H1 (cell line): ENCODE data around the gene C11orf65. TPM values are rescaled to one million over a fixed set of nuclear protein-coding genes. Genes with fewer than 3 reads are reported as not detected.

Experiments used
- CTCF ChIA-PET: fragments of 300-600 bp; sonication (Branson Sonifier 250); formaldehyde crosslinking; loops from one replicate; lab custom pipeline; 2021; ENCODE audit not compliant: partially characterized antibody; lab: Charles Lee
- POLR2A ChIA-PET: fragments of 300-600 bp; sonication (Branson Sonifier 250); formaldehyde crosslinking; loops from one replicate; lab custom pipeline; 2021; ENCODE audit warnings: inconsistent platforms; ENCODE audit not compliant: partially characterized antibody; lab: Charles Lee
- DNase-seq, 2 experiments: peaks; one replicate each; pipeline versions ENCODE4 v3.0.0 to v3.0.0-alpha.2; 2010 to 2022; ENCODE audit warnings: low spot score in 2 of 2, low read depth in 1 of 2, mixed read lengths in 1 of 2
- FAIRE-seq: peaks from 2 replicates; lab custom pipeline; 2011; peaks lifted over from hg19 to GRCh38; lab: Jason Lieb, UNC
- H2AFZ ChIP-seq: 2 replicates; pipeline ENCODE4 v1.8.1; 2012; ENCODE audit warnings: low read length, inconsistent platforms
- H2AK5ac ChIP-seq: 2 replicates; pipeline ENCODE4 v1.6.1; 2013; ENCODE audit warnings: low read depth, low read length
- H2BK120ac ChIP-seq: replicated peaks from 2 replicates; pipeline ENCODE3; 2013; ENCODE audit warnings: low read depth, low read length, inconsistent platforms
- H2BK12ac ChIP-seq: 2 replicates; pipeline ENCODE4 v1.6.1; 2013; ENCODE audit warnings: low read depth, low read length
- H2BK15ac ChIP-seq: 2 replicates; pipeline ENCODE4 v1.6.1; 2013; ENCODE audit warnings: low read length
- H2BK20ac ChIP-seq: 2 replicates; pipeline ENCODE4 v1.6.1; 2013; ENCODE audit warnings: low read length
- H2BK5ac ChIP-seq: 2 replicates; pipeline ENCODE4 v1.6.1; 2013; ENCODE audit warnings: low read depth, low read length
- H3K14ac ChIP-seq: 2 replicates; pipeline ENCODE4 v1.6.1; 2013; ENCODE audit warnings: inconsistent platforms; ENCODE audit not compliant: insufficient read length
- H3K18ac ChIP-seq: 2 replicates; pipeline ENCODE4 v1.6.1; 2013; ENCODE audit warnings: low read length; ENCODE audit errors: extremely low read depth
- H3K23ac ChIP-seq: 2 replicates; pipeline ENCODE4 v1.6.1; 2013; ENCODE audit warnings: inconsistent platforms; ENCODE audit not compliant: insufficient read length
- H3K23me2 ChIP-seq: 2 replicates; pipeline ENCODE4 v1.6.1; 2013; ENCODE audit warnings: low read depth, low read length
- H3K27ac ChIP-seq: 2 replicates; pipeline ENCODE4 v1.6.1; 2011; ENCODE audit warnings: low read depth, low read length, inconsistent platforms
- H3K27me3 ChIP-seq, 4 experiments: replicated peaks in 1 of 4; 1 replicate in 1 of 4; 2 replicates in 3 of 4; pipeline versions ENCODE4 v1.6.1 to v1.8.1; 2011 to 2013; ENCODE audit warnings: low read length in 3 of 4, mild to moderate bottlenecking in 3 of 4, inconsistent platforms in 2 of 4, mixed read lengths in 2 of 4, moderate library complexity in 1 of 4; ENCODE audit not compliant: control insufficient read depth in 3 of 4, insufficient read depth in 3 of 4; ENCODE audit errors: extremely low read depth in 1 of 4
- H3K36me3 ChIP-seq, 4 experiments: 2 replicates each; pipeline versions ENCODE4 v1.6.1 to v1.8.1; 2011 to 2013; ENCODE audit warnings: mild to moderate bottlenecking in 4 of 4, low read length in 3 of 4, moderate library complexity in 2 of 4, control low read depth in 1 of 4, inconsistent platforms in 1 of 4; ENCODE audit not compliant: insufficient read depth in 4 of 4, control insufficient read depth in 2 of 4
- H3K4ac ChIP-seq: replicated peaks from 2 replicates; pipeline ENCODE3; 2013; ENCODE audit warnings: low read length, low read depth, mixed read lengths, inconsistent platforms; ENCODE audit not compliant: insufficient read length
- H3K4me1 ChIP-seq, 4 experiments: replicated peaks in 1 of 4; 1 replicate in 1 of 4; 2 replicates in 3 of 4; pipeline versions ENCODE4 v1.6.1 to v1.8.1; 2011 to 2013; ENCODE audit warnings: low read length in 3 of 4, inconsistent platforms in 2 of 4, mixed read lengths in 1 of 4; ENCODE audit not compliant: insufficient read depth in 4 of 4, control insufficient read depth in 3 of 4
- H3K4me2 ChIP-seq, 2 experiments: 2 replicates each; pipeline versions ENCODE4 v1.6.1 to v1.8.1; 2011 to 2013; ENCODE audit warnings: low read depth in 2 of 2, low read length in 2 of 2, control low read depth in 1 of 2, inconsistent platforms in 1 of 2, mild to moderate bottlenecking in 1 of 2; ENCODE audit not compliant: insufficient read depth in 1 of 2
- H3K4me3 ChIP-seq, 4 experiments: fragments of 200-600, 300-600 bp in 1 of 4; sonication (generic), shearing (Covaris generic), sonication (Bioruptor Twin) in 1 of 4; 2 replicates each; pipeline versions ENCODE4 v1.5.1 to v1.8.1; 2011 to 2016; ENCODE audit warnings: low read length in 4 of 4, low read depth in 3 of 4, control low read depth in 2 of 4, inconsistent platforms in 2 of 4, mild to moderate bottlenecking in 2 of 4, mixed read lengths in 1 of 4, moderate library complexity in 1 of 4; ENCODE audit not compliant: insufficient read depth in 2 of 4; ENCODE audit errors: extremely low read depth in 1 of 4
- H3K56ac ChIP-seq: replicated peaks from 2 replicates; pipeline ENCODE3; 2013; ENCODE audit warnings: low read depth, mild to moderate bottlenecking, mixed read lengths, low read length, inconsistent platforms; ENCODE audit not compliant: insufficient read length
- H3K79me1 ChIP-seq: 2 replicates; pipeline ENCODE4 v1.6.1; 2013; ENCODE audit warnings: low read depth, low read length, control low read depth
- H3K79me2 ChIP-seq, 2 experiments: 2 replicates each; pipeline versions ENCODE4 v1.6.1 to v1.8.1; 2012 to 2013; ENCODE audit warnings: low read length in 2 of 2, mild to moderate bottlenecking in 2 of 2, inconsistent platforms in 1 of 2; ENCODE audit not compliant: insufficient read depth in 2 of 2, control insufficient read depth in 1 of 2
- H3K9ac ChIP-seq, 4 experiments: replicated peaks in 1 of 4; 1 replicate in 1 of 4; 2 replicates in 3 of 4; pipeline versions ENCODE4 v1.6.1 to v1.8.1; 2011 to 2013; ENCODE audit warnings: low read depth in 3 of 4, low read length in 3 of 4, control low read depth in 2 of 4, mild to moderate bottlenecking in 2 of 4, moderate library complexity in 2 of 4, inconsistent platforms in 1 of 4; ENCODE audit errors: extremely low read depth in 1 of 4
- H3K9me3 ChIP-seq, 2 experiments: 2 replicates each; pipeline versions ENCODE4 v1.6.1 to v1.8.1; 2012 to 2013; ENCODE audit warnings: mild to moderate bottlenecking in 2 of 2, moderate library complexity in 2 of 2, control low read depth in 1 of 2, inconsistent platforms in 1 of 2, low read depth in 1 of 2, low read length in 1 of 2, mixed read lengths in 1 of 2; ENCODE audit not compliant: insufficient read depth in 2 of 2
- H4K20me1 ChIP-seq, 2 experiments: replicated peaks in 1 of 2; 2 replicates each; pipeline versions ENCODE3 to v1.8.1; 2011 to 2013; ENCODE audit warnings: inconsistent platforms in 2 of 2, low read length in 2 of 2, mild to moderate bottlenecking in 1 of 2; ENCODE audit not compliant: insufficient read depth in 2 of 2, control insufficient read depth in 1 of 2
- H4K5ac ChIP-seq: 2 replicates; pipeline ENCODE4 v1.6.1; 2013; ENCODE audit warnings: low read length, low read depth, mixed read lengths, inconsistent platforms; ENCODE audit not compliant: insufficient read length
- H4K8ac ChIP-seq: 2 replicates; pipeline ENCODE4 v1.8.0; 2013; ENCODE audit warnings: mild to moderate bottlenecking, moderate library complexity, low read length, inconsistent platforms; ENCODE audit not compliant: insufficient read depth; ENCODE audit errors: extremely low read depth
- H4K91ac ChIP-seq: replicated peaks from 2 replicates; pipeline ENCODE3; 2013; ENCODE audit warnings: low read length, mixed read lengths, inconsistent platforms; ENCODE audit not compliant: insufficient read length
- CBX5 ChIP-seq: fragments of 300-800, 300-1000 bp; sonication (generic); IDR thresholded peaks from 2 replicates; pipeline ENCODE4 v1.7.1; 2016; ENCODE audit warnings: antibody characterized with exemption, low read length, low read depth
- CHD2 ChIP-seq: IDR thresholded peaks from 2 replicates; pipeline ENCODE4 v1.6.1; 2012; ENCODE audit warnings: low read length, improper control_type of control experiment
- CREB1 ChIP-seq: IDR thresholded peaks from 2 replicates; pipeline ENCODE4 v1.6.1; 2012; ENCODE audit warnings: inconsistent platforms
- EZH2 ChIP-seq: fragments of 200-600 bp; sonication (generic); IDR thresholded peaks from 2 replicates; pipeline ENCODE4 v1.7.1; 2012; ENCODE audit warnings: low read depth, mild to moderate bottlenecking, moderate library complexity, low read length, inconsistent platforms; ENCODE audit not compliant: severe bottlenecking
- GTF2F1 ChIP-seq: IDR thresholded peaks from 2 replicates; pipeline ENCODE4 v1.6.1; 2012; ENCODE audit warnings: low read depth, low read length, improper control_type of control experiment, borderline replicate concordance
- KDM1A ChIP-seq: fragments of 200-600, 300-600 bp; sonication (generic); IDR thresholded peaks from 2 replicates; pipeline ENCODE4 v1.7.1; 2016; ENCODE audit warnings: mild to moderate bottlenecking, low read length, borderline replicate concordance
- KDM5A ChIP-seq: fragments of 200-600 bp; IDR thresholded peaks from 2 replicates; pipeline ENCODE4 v1.7.1; 2012; ENCODE audit warnings: mild to moderate bottlenecking, low read length, inconsistent platforms, mixed read lengths
- PHF8 ChIP-seq: fragments of 200-600 bp; sonication (generic); conservative IDR thresholded peaks from 2 replicates; pipeline ENCODE4 v1.7.1; 2012; ENCODE audit warnings: low read depth, mild to moderate bottlenecking, inconsistent platforms, low read length, moderate library complexity
- TAF1 ChIP-seq: IDR thresholded peaks from 2 replicates; pipeline ENCODE4 v1.6.1; 2011; ENCODE audit warnings: mild to moderate bottlenecking, low read depth, low read length
- TAF7 ChIP-seq: optimal IDR thresholded peaks from 2 replicates; pipeline ENCODE3; 2011; ENCODE audit warnings: low read depth, mild to moderate bottlenecking, inconsistent platforms, low read length, moderate library complexity, borderline replicate concordance
- TCF12 ChIP-seq: IDR thresholded peaks from 2 replicates; pipeline ENCODE4 v1.6.1; 2011; ENCODE audit warnings: low read depth, mild to moderate bottlenecking, low read length
- USF2 ChIP-seq: IDR thresholded peaks from 2 replicates; pipeline ENCODE4 v1.6.1; 2011; ENCODE audit warnings: low read length, improper control_type of control experiment
- WGBS, 2 experiments: shearing (Covaris generic) in 1 of 2; methylation state at CpG; one replicate each; pipeline versions ENCODE4 v1.1.6 to v1.1.7; 2013 to 2015; ENCODE audit warnings: low lambda C conversion rate in 2 of 2, mixed read lengths in 2 of 2, inconsistent platforms in 1 of 2, low coverage in 1 of 2, missing lambda C conversion rate in 1 of 2; ENCODE audit not compliant: insufficient replicate concordance in 2 of 2, insufficient coverage in 1 of 2, insufficient read length in 1 of 2; ENCODE audit errors: extremely low coverage in 1 of 2, missing lambda C conversion rate in 1 of 2; 5-methylcytosine and 5-hydroxymethylcytosine counted together
- polyA plus RNA-seq, 7 experiments: library from polyadenylated mRNA; depleted of rRNA in 3 of 7; stranded (reverse) in 5 of 7; unstranded in 2 of 7; fragments of >200 nt in 5 of 7; fragments of 200-250 nt in 2 of 7; gene quantifications; 1 replicate in 5 of 7; 2 replicates in 1 of 7; 4 replicates in 1 of 7; pipeline versions ENCODE4 v1.2.1 to v1.2.3, GENCODE V29; 2011 to 2013; ENCODE audit warnings: missing spikeins in 2 of 7, mixed read lengths in 2 of 7
- total RNA-seq: library from RNA; stranded (reverse); fragmentation: NEBNext Ultra II Directional; extraction: Animal tissue kit (Norgen Biotek cat#: 25700); gene quantifications from 2 replicates; pipeline ENCODE4 v1.2.1, GENCODE V29; 2021

Gene C11orf65
- total and polyA plus RNA-seq, 2 of the 8 experiments (the other 6 are each of a cell fraction or from before 2014, with no cell fraction given), result 0.14 to 0.22 TPM

- H4K91ac ChIP-seq, result no peak overlapping the region
- peaks cover 0 to 4% (median 2%) of the 10 kb centered on the region in 4 experiments; a peak in 6 of 7 replicates for H3K4me1 ChIP-seq
- H2BK5ac ChIP-seq, result no peak overlapping the region
- no peak overlapping the region for H3K23ac ChIP-seq
- no peak overlapping the region for H3K4me3 ChIP-seq
- no peak overlapping the region for H3K14ac ChIP-seq
- H3K27ac ChIP-seq, result no peak overlapping the region
- FAIRE-seq, result no peak
- H3K56ac ChIP-seq, result no peak overlapping the region
- WGBS, 2 experiments, result 94% methylated on average over 2 of the region's 2 CpGs; no CpG with 5 or more reads in 1 of the 2 experiments
- no peak overlapping the region for H2BK12ac ChIP-seq
- H4K8ac ChIP-seq, result no peak overlapping the region
- H3K79me2 ChIP-seq, result no peaks in the 10 kb centered on the region
- H2BK20ac ChIP-seq, result no peak overlapping the region
- no peaks in the 10 kb centered on the region for H3K36me3 ChIP-seq
- H3K18ac ChIP-seq, result no peak overlapping the region
- no peak overlapping the region for H3K4me2 ChIP-seq
- H3K9me3 ChIP-seq, result no peaks in the 10 kb centered on the region
- peaks cover 6% of the 10 kb centered on the region; the same call in 1 of the 2 replicates for H3K23me2 ChIP-seq
- TF ChIP-seq CBX5, result no peak
- TF ChIP-seq TAF1, result no peak
- TF ChIP-seq CHD2, result no peak
- TF ChIP-seq TCF12, result no peak
- TF ChIP-seq GTF2F1, result no peak
- TF ChIP-seq EZH2, result no peak
- no peak for TF ChIP-seq KDM5A
- no peak for TF ChIP-seq USF2
- TF ChIP-seq CREB1, result no peak
- TF ChIP-seq TAF7, result no peak
- no peak for TF ChIP-seq KDM1A
- no peak for TF ChIP-seq PHF8
- TF ChIP-seq, all 59 proteins: peak for 0
- Histone ChIP-seq H3K9ac (no peak overlapping the region), H4K5ac (no peak overlapping the region), H2AFZ (no peak overlapping the region), H3K4ac (no peak overlapping the region), H2BK120ac (no peak overlapping the region), H2AK5ac (no peak overlapping the region), H2BK15ac (no peak overlapping the region), H4K20me1 (no peaks in the 10 kb centered on the region), H3K79me1 (no peaks in the 10 kb centered on the region), H3K27me3 (peaks cover 0 to 6% (median 2%) of the 10 kb centered on the region in 4 experiments; a peak in 3 of 7 replicates)
- CTCF ChIA-PET, result interaction anchor here (1.1 kb wide), 1 partner anchor 82 kb away, joined by 4 read pairs; no protein-coding TSS in a partner anchor
- no peak for DNase-seq
- POLR2A ChIA-PET, result no interaction called here
Observed at GRCh38 chr11:108500721-108501120, 33.4 kb upstream of the C11orf65 start.
